Mesenchymal stem cell (in vitro differentiated cells and primary cell): Measurements from ENCODE around the gene RNU6-1.
A peak's percentile ranks its signal among the peaks of the same experiment; 100 is the strongest.

ENCODE experiments used
- DNase-seq: peaks from one replicate; pipeline ENCODE4 v3.0.0-alpha.2; 2013
- H2AFZ ChIP-seq: one replicate; pipeline ENCODE4 v1.6.1; 2013; ENCODE audit warnings: low read depth, mild to moderate bottlenecking, control low read depth, inconsistent platforms, low read length, moderate library complexity
- H2AK5ac ChIP-seq: 2 replicates; pipeline ENCODE4 v1.6.1; 2013; ENCODE audit warnings: low read length, moderate library complexity, mild to moderate bottlenecking, inconsistent platforms; ENCODE audit not compliant: severe bottlenecking
- H2BK120ac ChIP-seq: one replicate; pipeline ENCODE4 v1.6.1; 2013; ENCODE audit warnings: low read depth, mild to moderate bottlenecking, inconsistent platforms, low read length, moderate library complexity
- H2BK12ac ChIP-seq, 2 experiments: one replicate each; pipeline ENCODE4 v1.6.1; 2013; ENCODE audit warnings: inconsistent platforms in 2 of 2, low read length in 2 of 2, mild to moderate bottlenecking in 2 of 2, moderate library complexity in 2 of 2, control low read depth in 1 of 2
- H2BK15ac ChIP-seq: one replicate; pipeline ENCODE4 v1.6.1; 2013; ENCODE audit warnings: mild to moderate bottlenecking, low read depth, inconsistent platforms; ENCODE audit not compliant: poor library complexity, severe bottlenecking
- H2BK5ac ChIP-seq: 2 replicates; pipeline ENCODE4 v1.6.1; 2013; ENCODE audit warnings: low read depth, mild to moderate bottlenecking, low read length, control low read depth, inconsistent platforms; ENCODE audit not compliant: poor library complexity, severe bottlenecking
- H3K14ac ChIP-seq, 2 experiments: one replicate each; pipeline ENCODE4 v1.6.1; 2013; ENCODE audit warnings: inconsistent platforms in 2 of 2, low read length in 2 of 2, control low read depth in 1 of 2, mild to moderate bottlenecking in 1 of 2, moderate library complexity in 1 of 2
- H3K18ac ChIP-seq, 2 experiments: one replicate each; pipeline ENCODE4 v1.6.1; 2013; ENCODE audit warnings: inconsistent platforms in 2 of 2, low read length in 2 of 2, control low read depth in 1 of 2, low read depth in 1 of 2, mild to moderate bottlenecking in 1 of 2
- H3K23ac ChIP-seq, 2 experiments: one replicate each; pipeline ENCODE4 v1.6.1; 2013; ENCODE audit warnings: inconsistent platforms in 2 of 2, low read length in 2 of 2, mild to moderate bottlenecking in 2 of 2, moderate library complexity in 2 of 2, control low read depth in 1 of 2
- H3K27ac ChIP-seq: 2 replicates; pipeline ENCODE4 v1.5.1; 2013; ENCODE audit warnings: mild to moderate bottlenecking, moderate library complexity, low read length, control low read depth, inconsistent platforms; ENCODE audit not compliant: poor library complexity, severe bottlenecking
- H3K27me3 ChIP-seq, 2 experiments: 2 replicates each; pipeline versions ENCODE4 v1.6.1 to v1.7.0; 2013; ENCODE audit warnings: low read length in 2 of 2, mild to moderate bottlenecking in 2 of 2, moderate library complexity in 2 of 2, control low read depth in 1 of 2, inconsistent platforms in 1 of 2; ENCODE audit not compliant: control insufficient read depth in 1 of 2, insufficient read depth in 1 of 2
- H3K36me3 ChIP-seq, 2 experiments: 2 replicates each; pipeline versions ENCODE4 v1.6.1 to v1.7.0; 2013; ENCODE audit warnings: low read length in 2 of 2, control low read depth in 1 of 2, inconsistent platforms in 1 of 2, low read depth in 1 of 2, mild to moderate bottlenecking in 1 of 2; ENCODE audit not compliant: insufficient read depth in 2 of 2, control insufficient read depth in 1 of 2
- H3K4ac ChIP-seq, 2 experiments: one replicate each; pipeline ENCODE4 v1.6.1; 2013; ENCODE audit warnings: inconsistent platforms in 2 of 2, low read length in 2 of 2, mild to moderate bottlenecking in 2 of 2, moderate library complexity in 2 of 2, control low read depth in 1 of 2, low read depth in 1 of 2
- H3K4me1 ChIP-seq: 2 replicates; pipeline ENCODE4 v1.6.1; 2013; ENCODE audit warnings: low read depth, low read length, control low read depth; ENCODE audit not compliant: control insufficient read depth, insufficient read depth
- H3K4me2 ChIP-seq: 2 replicates; pipeline ENCODE4 v1.6.1; 2013; ENCODE audit warnings: low read length, mild to moderate bottlenecking, inconsistent platforms; ENCODE audit not compliant: poor library complexity, severe bottlenecking
- H3K4me3 ChIP-seq, 2 experiments: 2 replicates each; pipeline versions ENCODE4 v1.5.1 to v1.7.0; 2013; ENCODE audit warnings: low read length in 2 of 2, mild to moderate bottlenecking in 2 of 2, control low read depth in 1 of 2, low read depth in 1 of 2; ENCODE audit not compliant: insufficient read depth in 1 of 2
- H3K79me1 ChIP-seq: replicated peaks from 2 replicates; pipeline ENCODE4 v1.6.1; 2013; ENCODE audit warnings: mild to moderate bottlenecking, control low read depth, low read length, inconsistent platforms; ENCODE audit not compliant: poor library complexity, severe bottlenecking
- H3K9ac ChIP-seq: 2 replicates; pipeline ENCODE4 v1.7.0; 2013; ENCODE audit warnings: mild to moderate bottlenecking, low read length, moderate library complexity
- H3K9me3 ChIP-seq: 2 replicates; pipeline ENCODE4 v1.7.0; 2013; ENCODE audit warnings: mild to moderate bottlenecking, low read length; ENCODE audit not compliant: control insufficient read depth
- H4K8ac ChIP-seq: one replicate; pipeline ENCODE4 v1.6.1; 2013; ENCODE audit warnings: inconsistent platforms, mild to moderate bottlenecking, low read length, moderate library complexity
- H4K91ac ChIP-seq: one replicate; pipeline ENCODE4 v1.6.1; 2013; ENCODE audit warnings: mild to moderate bottlenecking, low read length, inconsistent platforms
- WGBS: methylation state at CpG from one replicate; pipeline ENCODE4 v1.1.7; 2013; ENCODE audit warnings: mixed read lengths; 5-methylcytosine and 5-hydroxymethylcytosine counted together

The RNU6-1 gene

GRCh38 chr15:67820122-67820991 is 19.5 kb downstream of the RNU6-1 start:
- no peak overlapping the region for H2BK15ac ChIP-seq
- no peak overlapping the region for H2BK12ac ChIP-seq
- no peak overlapping the region for H4K91ac ChIP-seq
- H3K9ac ChIP-seq, result no peak overlapping the region
- peaks cover 75 to 79% of the 10 kb centered on the region in 2 experiments for H3K27me3 ChIP-seq
- no peak overlapping the region for H3K4ac ChIP-seq
- H3K4me1 ChIP-seq, result peaks cover 18% of the 10 kb centered on the region
- no peak overlapping the region for H3K4me2 ChIP-seq
- WGBS, result 17% methylated on average over 48 of the region's 50 CpGs
- no peak overlapping the region for H2AFZ ChIP-seq
- no peak overlapping the region for H3K14ac ChIP-seq
- H3K36me3 ChIP-seq, result no peaks in the 10 kb centered on the region
- H3K27ac ChIP-seq, result no peak overlapping the region
- H3K79me1 ChIP-seq, result no peaks in the 10 kb centered on the region
- no peak overlapping the region for H2BK5ac ChIP-seq
- H3K18ac ChIP-seq, result no peak overlapping the region
- H2BK120ac ChIP-seq, result no peak overlapping the region
- H2AK5ac ChIP-seq, result no peak overlapping the region
- H3K9me3 ChIP-seq, result peaks cover 12% of the 10 kb centered on the region
- no peak for DNase-seq
- H3K4me3 ChIP-seq, result no peak overlapping the region
- H4K8ac ChIP-seq, result no peak overlapping the region
- H3K23ac ChIP-seq, result peak overlapping the region in 1 of 2 experiments; percentile 84

- Histone ChIP-seq H2AFZ (no peak overlapping the region), H2BK15ac (no peak overlapping the region), H3K4me2 (no peak overlapping the region), H3K27ac (no peak overlapping the region), H3K4me1 (peaks cover 15% of the 10 kb centered on the region), H3K27me3 (peaks cover 68 to 74% of the 10 kb centered on the region in 2 experiments), H3K4me3 (no peak overlapping the region), H3K9me3 (peaks cover 12% of the 10 kb centered on the region), H4K91ac (no peak overlapping the region), H3K14ac (no peak overlapping the region), H4K8ac (no peak overlapping the region), H3K18ac (no peak overlapping the region), H2BK12ac (no peak overlapping the region), H3K23ac (no peak overlapping the region), H3K79me1 (no peaks in the 10 kb centered on the region), H2BK5ac (no peak overlapping the region), H3K4ac (no peak overlapping the region), H2AK5ac (no peak overlapping the region), H3K9ac (no peak overlapping the region), H2BK120ac (no peak overlapping the region), H3K36me3 (peaks cover 0 to 4% of the 10 kb centered on the region in 2 experiments)
- no peak for DNase-seq
- 21% methylated on average over 11 of the region's 19 CpGs for WGBS
Observed at GRCh38 chr15:67819636-67820035, 20.2 kb downstream of the RNU6-1 start.

DNA sequence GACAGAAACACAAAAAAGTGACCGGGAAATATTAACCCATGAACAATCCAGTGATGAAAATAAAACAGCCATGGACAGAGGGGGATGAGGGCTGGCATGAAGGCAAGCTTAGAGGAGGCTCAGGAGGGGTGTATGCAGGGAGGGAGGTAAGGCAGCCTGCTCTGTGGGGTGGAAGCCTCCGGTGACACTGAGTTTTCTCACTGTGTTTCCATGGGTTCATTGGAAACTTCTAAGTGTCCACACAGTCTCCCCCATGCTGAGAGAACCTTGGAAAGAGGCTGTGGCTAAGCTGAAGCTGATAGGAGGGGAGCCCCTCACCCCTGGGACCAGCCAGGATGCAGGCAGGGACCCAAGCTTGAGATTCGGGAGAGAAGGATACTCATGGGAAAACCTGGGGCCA is 21.4 kb downstream of the RNU6-1 start:
- Histone ChIP-seq H3K23ac (no peak overlapping the region), H3K4me1 (peaks cover 13% of the 10 kb centered on the region), H2AFZ (no peak overlapping the region), H3K27me3 (peaks cover 57 to 62% of the 10 kb centered on the region in 2 experiments), H3K36me3 (peaks cover 0 to 4% of the 10 kb centered on the region in 2 experiments), H4K8ac (no peak overlapping the region), H3K4me3 (no peak overlapping the region), H3K9ac (no peak overlapping the region), H2BK12ac (no peak overlapping the region), H3K79me1 (no peaks in the 10 kb centered on the region), H2BK5ac (no peak overlapping the region), H2AK5ac (no peak overlapping the region), H3K27ac (no peak overlapping the region), H3K9me3 (peaks cover 12% of the 10 kb centered on the region), H3K18ac (no peak overlapping the region), H4K91ac (no peak overlapping the region), H2BK120ac (no peak overlapping the region), H3K14ac (no peak overlapping the region), H2BK15ac (no peak overlapping the region), H3K4me2 (no peak overlapping the region), H3K4ac (no peak overlapping the region)
- WGBS, result 95% methylated on average over 2 of the region's 3 CpGs
- no peak for DNase-seq

DNA sequence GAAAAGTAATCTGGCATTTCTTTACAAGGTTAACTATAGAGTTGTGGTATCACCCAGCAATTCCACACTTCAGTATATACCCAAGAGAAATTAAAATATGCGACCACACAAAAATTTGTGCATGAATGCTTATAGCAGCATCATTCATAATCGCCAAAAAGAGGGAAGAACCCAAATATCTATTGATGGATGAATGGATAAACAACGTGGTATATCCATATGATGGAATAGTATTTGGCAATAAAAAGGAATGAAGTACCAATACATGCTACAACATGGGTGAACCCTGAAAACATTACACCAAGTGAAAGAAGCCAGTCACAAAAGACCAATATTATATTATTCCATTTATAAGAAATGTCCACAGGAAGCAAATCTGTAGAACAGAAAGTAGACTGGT is 23.2 kb downstream of the RNU6-1 start:
- no peak overlapping the region for H3K14ac ChIP-seq
- H3K23ac ChIP-seq, result no peak overlapping the region
- no peak for DNase-seq
- no peak overlapping the region for H3K9ac ChIP-seq
- no peak overlapping the region for H2BK15ac ChIP-seq
- no peak overlapping the region for H3K18ac ChIP-seq
- H3K79me1 ChIP-seq, result no peaks in the 10 kb centered on the region
- H2AFZ ChIP-seq, result no peak overlapping the region
- no peak overlapping the region for H3K4me2 ChIP-seq
- H2AK5ac ChIP-seq, result no peak overlapping the region
- H3K27ac ChIP-seq, result no peak overlapping the region
- H3K27me3 ChIP-seq, result peaks cover 42 to 51% of the 10 kb centered on the region in 2 experiments
- H3K4ac ChIP-seq, result no peak overlapping the region
- peaks cover 0 to 4% of the 10 kb centered on the region in 2 experiments for H3K36me3 ChIP-seq
- no peak overlapping the region for H2BK12ac ChIP-seq
- H4K8ac ChIP-seq, result no peak overlapping the region
- H3K9me3 ChIP-seq, result peaks cover 14% of the 10 kb centered on the region
- H3K4me3 ChIP-seq, result no peak overlapping the region
- H2BK5ac ChIP-seq, result no peak overlapping the region
- no peak overlapping the region for H4K91ac ChIP-seq
- no peak overlapping the region for H2BK120ac ChIP-seq
- peaks cover 4% of the 10 kb centered on the region for H3K4me1 ChIP-seq
- WGBS, result no CpG with 5 or more reads among the region's 3 CpGs
